NCI-H82 treated with DMSO at 0.1 percent for 48 hours (cell line): Measurements from ENCODE around the gene TRIM8.

Experiments used
- DNase-seq: peaks from one replicate; lab custom pipeline; 2025; ENCODE audit not compliant: unreplicated experiment; lab: John Stamatoyannopoulos, UW

TRIM8 gene

DNA sequence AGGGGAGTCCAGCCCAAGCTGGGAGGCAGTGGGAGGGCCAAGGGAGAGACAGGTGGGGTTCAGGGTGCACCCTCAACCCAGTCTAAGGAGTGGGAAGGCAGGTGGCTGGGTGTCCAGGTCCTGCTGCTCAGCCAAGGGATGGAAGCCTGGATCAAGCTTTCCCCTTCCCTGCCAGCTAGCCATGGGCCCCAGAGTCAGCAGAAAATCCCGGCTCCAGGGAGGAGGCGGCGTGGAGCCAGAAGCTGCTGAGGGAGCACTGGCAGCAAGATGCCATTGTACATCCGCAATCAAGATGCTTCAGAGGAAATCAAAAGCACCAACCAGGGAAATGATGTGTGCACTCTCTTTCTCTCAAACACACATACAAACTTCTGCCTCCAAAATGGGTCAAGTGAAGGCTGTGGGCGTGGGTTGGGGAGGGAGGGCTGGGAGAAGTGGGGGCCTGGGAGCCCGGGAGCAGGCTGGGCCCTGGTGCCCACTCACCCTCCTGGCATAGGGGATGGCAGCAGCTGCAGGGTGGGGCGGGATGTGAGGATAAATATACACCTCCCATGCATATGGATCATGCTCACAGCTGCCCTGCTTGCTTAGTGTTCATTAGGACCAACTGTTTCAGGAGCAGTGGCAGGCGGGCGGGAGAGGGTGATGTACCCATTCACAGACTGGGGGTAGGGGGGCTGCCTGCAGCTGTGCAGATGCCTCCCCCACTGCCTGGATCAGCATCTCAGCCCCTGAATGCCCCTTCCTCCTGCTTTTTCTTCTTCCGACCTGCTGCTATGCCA lies 24.2 kb downstream of the TRIM8 start:
- no peak for DNase-seq

DNA sequence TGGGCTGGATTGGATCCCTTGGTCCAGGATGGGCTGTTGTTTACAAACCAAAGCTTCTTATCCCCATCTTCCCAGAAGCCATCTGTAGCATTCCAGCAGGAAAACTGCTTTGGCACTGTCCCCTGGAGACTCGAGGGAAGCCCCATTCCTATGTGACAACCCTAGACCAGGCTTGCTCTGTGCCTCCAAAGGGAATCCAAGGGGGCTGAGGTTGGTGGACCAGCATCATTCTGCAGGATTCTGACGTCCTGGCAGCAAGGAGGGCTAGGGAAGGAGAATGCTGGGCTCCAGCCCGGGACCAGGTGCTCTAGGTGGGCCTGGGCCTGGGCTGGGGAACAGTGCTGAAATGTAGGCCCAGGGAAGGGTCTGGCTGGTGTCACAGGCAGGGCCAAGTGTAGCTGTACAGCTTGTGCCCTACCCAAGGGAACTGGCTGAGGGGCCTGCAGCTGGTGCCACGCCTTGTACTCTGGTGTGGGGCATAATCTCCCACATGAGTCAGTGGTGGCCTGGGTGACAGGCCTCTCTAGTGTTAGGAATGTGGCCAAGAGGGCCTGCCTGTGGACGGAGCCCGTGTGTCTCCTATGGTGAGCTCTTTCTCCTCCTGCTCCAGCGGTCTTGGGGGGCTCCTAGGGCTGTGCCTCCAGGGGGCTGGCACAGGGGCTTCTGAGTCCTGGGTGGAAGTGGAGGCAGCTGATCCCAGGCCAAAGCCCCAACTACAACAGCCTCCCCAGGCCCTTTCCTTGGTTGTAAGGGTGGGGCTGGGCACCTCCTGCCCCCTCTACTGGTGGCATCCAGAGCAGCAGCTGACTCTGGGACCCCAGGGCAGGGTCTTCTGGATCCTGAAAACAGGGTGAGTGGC lies 25.2 kb downstream of the TRIM8 start:
- DNase-seq, result no peak

DNA sequence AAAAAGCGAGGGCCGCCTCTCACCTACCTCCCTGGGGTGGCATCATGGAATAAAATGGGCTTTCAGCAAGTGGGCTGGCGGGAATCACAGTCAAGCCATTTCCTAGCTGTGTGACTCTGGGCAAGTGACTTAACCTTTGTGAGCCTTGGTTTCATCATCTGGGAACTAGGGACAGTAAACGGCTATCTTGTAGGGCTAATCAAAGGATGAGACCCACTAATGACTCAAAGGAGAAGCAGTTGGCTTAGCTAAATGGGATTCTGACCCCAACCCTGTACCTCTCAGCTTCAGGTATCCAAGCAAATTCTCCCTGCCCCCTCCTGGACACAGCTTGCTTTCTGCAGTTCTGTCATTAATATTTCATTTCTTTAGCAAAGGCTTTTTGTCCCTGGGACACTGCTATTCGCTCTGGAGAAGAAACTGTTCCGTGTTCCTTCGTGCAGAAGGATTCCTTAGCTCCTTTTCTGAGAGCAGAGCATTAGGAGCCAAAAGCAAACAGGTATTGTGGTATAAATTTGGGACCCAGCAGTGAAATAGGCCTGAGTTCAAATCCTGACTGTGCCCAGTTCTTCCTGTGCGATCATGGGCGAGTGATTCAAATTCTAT lies 25.9 kb downstream of the TRIM8 start:
- peak; percentile 22 for DNase-seq

DNA sequence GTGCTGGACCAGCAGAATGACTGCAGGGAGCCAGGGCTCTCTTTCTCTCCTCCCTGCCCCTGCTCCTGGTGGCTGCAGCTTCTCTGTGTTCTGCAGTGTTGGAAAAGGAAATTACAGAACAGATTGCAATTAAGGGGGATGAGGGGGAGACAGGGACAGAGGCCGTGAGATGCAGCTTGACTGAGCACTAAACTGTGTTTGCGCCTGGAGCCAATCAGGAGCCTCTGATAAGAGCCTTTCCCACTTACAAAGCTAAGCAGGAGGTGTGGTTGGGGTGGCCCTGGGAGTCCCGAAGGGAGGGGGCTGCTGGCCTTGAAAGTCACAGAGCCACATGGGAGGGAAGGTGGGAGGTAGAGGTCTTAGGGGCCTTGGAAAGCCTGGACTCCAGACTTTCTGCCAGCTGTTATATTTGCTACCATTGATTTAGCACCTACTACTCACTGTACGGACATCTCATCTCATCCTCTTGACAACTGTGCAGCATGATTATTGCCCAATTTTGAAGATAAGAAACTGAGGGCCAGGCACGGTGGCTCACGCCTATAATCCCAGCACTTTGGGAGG lies 26.7 kb downstream of the TRIM8 start:
- DNase-seq, result peak; percentile 83

DNA sequence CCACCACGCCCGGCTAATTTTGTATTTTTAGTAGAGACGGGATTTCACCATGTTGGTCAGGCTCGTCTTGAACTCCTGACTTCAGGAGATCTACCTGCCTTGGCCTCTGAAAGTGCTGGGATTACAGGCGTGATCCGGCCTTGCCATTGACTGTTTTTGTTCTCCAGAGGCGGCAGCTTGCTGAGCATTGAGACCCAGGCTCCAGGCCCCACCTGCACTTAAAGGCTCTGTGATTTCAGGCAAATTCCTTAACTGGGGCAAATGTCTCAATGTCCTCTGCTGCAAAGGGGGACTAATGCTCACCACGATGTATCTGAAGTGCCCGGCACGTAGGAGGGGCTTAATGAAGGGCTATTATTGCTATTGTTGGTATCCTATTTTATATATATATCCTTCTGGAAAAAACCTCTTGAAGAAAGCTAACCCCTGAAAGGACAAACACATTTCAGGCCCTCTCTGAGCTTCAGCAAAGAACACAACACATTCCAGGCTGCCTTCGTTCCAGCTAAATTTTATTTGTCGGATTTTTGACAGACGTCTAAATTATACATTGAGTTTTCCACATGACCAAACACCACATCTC lies 29.0 kb downstream of the TRIM8 start:
- DNase-seq, result no peak

DNA sequence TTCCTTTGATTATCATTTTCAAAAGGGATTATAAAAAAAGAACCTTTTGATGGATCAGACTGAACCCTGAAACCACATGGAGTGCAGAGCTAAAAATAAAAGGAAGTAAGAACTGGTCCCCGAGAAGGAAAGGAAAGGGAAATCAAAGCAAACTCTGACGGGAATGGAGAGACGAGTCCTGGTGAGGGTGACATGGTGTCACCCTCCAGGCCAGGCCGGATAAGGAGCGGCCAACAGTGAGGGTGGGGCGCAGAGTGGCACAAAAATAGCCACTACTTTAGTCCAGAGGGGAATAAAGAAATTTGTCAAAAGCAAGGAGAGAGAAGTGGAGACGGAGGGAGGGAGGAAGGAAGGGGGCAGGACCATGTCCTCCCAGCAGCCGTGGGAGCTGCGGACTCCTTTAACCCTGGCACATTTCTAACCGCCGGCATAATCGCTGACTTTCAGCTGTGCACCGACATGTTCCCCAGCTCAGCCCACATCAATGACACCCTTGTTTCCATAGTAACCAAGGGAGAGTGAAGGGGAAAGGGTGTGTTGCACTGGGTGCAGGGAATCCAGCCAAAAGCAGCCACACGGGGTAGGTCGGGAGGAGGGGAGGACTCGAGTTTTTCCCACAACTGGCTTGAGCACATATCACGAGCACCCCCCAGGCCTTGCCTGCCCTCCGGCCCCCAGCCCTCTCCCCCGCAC lies 29.7 kb downstream of the TRIM8 start:
- DNase-seq, result no peak

DNA sequence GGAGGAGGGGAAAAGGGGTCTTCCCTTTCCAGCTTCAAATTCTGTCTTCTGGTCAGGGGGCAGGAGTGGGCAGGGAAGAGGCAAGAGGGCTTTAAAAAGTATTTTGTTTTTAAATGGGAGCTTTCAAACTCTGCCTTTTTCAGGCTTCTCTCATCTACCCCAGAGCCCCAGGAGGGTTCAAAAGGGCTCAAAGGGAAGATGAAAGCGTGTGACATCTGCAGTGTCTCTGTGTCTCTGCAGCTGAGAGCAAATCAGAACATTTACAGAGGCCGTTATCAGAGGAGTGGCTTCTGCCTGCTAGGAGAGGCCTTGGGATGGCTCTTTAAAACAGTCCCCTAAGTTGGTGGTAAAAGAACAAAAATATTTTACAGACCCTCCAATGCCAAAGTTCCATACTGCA lies 30.3 kb downstream of the TRIM8 start:
- DNase-seq, result no peak

DNA sequence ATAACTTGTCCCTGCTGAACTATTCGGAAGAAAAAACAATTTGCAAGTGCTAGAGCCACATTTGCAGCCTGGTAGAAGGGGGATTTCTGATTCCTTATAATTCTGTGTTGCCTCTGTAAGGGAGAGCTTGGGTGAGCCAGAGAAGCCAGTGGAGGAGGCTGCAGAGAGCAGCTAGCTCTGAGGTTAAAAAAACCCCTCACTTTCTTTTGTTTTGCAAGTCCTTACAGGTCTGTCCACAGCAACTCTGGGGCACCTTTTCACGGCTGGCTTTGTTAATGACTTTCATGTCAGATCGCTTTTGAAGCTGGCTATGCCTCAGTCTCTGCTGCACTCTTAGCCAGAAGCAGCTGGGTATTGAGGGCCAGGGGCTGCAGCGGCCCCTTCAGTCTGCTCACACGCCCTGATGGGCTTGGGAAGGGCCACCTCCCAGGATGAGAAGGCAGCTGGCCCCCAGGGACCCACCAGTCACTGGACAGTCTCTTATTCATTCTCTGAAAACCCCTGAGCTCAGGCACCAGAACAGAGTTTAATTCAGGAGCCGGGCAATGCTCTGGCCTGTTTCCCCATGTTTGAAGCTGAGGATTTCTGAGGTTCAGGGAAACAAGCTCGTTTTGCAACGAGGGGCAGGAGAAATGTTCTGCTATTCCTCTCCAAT lies 30.9 kb downstream of the TRIM8 start:
- DNase-seq, result no peak

DNA sequence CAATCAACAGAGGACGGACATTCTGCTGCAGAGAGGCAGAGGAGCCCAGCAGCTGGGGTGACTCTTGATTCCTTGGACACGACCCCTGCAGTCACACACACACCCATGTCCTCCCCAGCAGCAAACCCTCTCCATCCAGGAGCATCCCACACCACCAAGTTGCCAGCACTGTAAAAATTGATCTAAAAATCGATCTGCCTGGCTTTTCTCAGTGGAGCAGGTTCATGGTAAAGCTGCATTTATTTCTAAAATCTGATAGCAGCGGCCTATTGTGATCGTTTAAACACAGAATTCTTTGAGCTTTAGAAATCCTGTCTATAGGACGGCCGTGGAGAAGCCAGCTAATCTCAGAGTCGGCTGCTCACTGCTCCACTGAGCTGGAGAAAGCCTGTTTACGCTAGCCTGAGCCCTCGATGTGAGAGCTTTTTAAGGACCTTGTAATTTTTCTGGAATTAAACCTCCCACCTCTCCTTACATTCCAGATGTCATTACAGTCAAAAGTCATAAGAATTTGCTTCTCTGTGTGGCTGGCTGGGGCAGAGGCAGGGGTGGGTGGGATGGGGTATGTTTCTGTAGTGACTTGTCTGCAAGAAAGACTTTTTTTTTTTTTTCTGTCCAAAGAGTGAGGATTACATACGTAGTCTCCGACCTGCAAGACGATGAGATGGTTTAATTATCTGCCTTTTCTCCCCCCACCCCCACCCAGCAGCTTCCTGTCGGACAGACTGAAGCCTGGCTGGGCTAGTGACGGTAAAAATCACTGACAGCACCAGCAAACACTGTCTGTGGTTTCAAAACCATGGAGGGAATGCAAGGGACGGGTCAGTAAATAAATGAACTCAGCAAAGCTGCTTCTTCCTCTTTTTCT lies 31.6 kb downstream of the TRIM8 start:
- peak; percentile 38 for DNase-seq

DNA sequence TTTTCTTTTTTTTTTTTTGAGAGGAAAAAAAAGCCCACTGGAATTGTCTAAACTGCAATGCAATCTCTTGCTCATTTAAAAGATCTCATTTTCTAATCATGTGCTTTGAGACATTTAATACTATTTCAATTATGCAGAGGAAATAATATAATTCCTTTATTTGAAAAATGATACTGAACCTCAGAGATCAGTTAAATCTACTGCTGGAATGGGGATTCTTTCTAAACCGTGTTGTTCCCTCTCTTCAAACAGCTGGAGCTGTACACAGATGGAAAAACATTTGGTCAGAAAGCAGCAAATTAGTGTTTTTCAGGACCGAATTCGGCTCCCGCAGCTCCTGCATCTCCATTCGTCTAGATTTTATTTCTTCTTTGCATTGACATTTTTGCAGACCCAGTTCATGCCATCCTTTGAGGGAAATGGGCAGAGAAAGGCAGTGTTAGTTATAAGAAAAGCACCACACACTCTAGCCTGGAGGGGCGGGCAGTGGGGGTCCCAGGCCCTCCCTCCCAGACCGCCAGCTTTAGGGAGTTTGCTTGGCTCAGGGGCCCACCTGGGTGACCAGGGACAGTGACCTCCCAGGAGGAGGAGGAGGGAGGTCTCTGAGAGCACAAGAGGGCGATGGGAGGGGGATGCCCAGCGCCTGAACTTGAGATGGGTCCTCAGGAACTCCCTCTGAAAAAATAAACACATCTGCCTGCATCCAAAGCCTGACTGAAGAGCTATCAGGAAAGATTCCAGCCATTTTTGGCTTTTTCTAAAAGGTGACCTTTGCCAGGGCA lies 32.4 kb downstream of the TRIM8 start:
- DNase-seq, result no peak

DNA sequence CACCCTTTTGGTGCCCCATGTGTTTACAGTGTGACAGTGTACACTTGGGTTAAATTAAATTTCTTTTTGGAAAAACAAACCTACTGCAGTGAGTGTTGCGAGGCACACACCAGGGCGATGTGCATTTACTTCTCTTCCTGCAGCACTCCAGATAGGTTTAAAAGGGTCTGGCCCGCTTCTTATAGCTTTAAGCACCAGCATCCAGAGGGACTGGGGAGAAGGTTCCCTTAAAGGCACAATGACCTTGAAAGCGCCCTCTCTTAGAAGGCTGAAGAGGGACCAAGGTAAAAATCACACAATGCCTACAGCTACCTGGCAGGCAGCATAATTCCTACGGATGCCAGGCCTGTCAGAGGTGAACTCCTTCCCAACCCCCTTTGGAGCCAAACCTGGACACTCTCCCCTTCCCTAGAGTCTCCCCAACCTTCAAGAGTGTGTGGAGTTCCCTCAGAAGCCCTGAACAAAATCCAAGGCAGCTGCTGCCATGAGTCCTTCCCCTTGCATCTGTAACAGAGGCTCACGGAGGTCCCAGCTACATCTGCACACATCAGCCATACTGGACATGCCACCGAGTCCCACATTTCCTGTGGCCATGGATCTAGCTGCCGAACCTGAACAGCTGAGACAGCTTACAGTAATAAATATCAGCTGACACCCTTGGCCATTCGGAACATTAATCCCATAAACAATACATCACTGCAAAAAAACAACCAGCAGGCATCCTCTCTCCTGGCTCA lies 33.2 kb downstream of the TRIM8 start:
- DNase-seq, result no peak

DNA sequence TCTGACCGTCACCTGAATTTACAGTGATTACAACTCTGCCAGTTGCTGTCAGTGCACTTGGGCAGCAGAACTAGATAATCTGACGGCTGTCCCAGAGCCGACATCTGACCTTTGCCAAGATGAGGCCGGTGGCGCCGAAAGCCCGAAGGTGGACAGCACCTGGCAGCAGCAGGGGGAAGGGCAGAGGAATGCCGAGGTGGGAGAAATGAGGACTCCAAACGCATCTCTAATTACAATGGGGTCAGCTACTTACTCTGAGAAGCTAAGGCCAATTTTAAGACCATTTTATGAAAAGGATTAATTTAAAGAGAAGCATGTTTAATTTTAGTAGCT lies 33.8 kb downstream of the TRIM8 start:
- no peak for DNase-seq

DNA sequence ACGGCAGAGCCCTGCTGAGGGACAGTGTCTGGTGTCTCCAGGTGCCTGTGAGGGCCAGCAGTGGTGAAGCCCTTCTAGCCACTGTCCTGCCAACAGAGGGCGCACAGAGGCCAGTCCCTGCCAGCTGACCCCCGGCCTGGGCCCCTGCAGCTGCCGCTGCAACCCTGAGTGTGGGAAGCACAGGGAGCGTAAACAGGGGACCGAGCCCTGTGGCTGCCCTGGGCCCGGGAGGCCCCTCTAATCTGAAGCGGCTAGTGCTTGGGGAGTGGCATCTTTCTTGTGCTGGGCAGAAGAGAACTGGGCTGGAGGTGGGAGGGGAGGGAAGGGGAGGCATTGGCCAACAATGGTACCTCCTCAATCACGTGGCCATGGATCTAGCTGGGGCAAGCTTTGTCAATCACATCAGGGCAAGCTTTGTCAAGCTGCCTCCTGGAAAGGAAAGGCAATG lies 34.6 kb downstream of the TRIM8 start:
- peak; percentile 26 for DNase-seq

DNA sequence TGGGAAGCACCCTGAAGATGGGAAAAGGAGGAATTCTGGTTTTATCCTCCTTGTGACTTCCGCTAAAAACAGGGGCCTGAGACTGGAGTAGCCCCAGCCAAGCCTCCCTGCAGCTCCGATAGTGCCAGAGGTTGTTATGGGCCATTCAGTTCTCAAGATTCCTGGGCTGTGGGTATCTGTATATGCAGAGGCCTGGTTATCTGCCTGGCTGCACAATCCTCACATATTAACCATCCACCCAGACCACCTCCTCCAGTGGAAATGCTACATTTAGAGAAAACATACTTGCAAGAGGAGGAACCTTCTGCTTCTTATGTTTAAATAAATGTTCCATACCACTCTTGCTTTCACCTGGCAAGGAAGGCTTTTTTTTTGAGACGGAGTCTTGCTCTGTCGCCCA lies 35.3 kb downstream of the TRIM8 start:
- no peak for DNase-seq

DNA sequence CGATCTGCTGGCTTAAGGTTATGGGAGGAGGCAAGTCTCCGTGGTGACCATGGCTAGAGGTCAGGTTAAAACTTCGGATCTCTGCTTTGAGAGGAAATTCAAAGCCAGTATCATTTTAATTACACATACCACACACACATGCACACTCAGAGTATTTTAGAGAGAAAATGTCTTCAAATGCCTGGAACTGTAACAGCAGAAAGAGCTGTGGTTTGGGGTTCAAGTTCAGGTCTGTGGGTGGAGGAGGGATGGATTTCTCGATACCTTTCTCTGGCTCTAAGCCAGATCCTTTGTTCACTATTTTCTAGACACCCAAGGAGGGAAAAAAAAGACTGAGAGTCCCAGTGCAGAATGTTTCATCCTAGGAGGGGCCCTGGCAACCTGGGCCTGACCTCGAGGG lies 37.4 kb downstream of the TRIM8 start:
- DNase-seq, result no peak

DNA sequence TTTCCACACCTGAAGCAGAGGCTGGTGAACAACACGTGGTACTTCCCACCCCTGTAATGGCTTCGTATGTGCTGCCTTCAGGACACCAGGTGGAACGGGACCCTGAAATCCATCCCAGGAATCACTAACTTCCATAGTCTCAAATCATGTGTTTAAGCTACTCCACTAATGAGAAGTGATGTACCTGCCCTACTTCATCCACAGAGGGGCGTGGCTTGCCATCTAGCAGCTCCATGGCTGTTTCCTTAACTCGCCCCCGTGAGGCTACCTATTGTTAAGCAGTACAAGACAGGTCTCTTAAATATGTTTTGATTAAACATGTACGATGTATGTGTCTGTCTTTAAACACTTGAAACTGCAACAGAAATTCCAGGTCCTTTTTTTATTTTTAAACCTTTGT lies 38.1 kb downstream of the TRIM8 start:
- no peak for DNase-seq

DNA sequence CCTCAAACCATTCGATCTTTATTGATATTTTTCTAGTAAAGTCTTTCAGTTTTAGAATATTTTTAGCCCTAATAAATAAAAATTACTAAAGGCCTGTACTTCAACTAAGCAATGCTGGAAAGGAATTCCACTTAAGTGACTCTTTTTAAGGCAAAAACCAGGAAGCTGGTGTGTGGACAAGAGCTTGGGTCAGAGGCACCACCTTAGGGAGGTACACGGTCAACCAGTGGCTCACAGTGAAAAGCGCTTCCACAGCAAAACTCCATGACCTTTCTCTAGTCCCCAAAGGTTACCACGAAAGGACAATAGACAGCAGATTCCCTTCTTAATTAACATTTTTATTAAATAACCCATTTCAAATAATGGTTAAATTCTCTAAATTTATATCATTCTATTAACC lies 38.7 kb downstream of the TRIM8 start:
- no peak for DNase-seq

DNA sequence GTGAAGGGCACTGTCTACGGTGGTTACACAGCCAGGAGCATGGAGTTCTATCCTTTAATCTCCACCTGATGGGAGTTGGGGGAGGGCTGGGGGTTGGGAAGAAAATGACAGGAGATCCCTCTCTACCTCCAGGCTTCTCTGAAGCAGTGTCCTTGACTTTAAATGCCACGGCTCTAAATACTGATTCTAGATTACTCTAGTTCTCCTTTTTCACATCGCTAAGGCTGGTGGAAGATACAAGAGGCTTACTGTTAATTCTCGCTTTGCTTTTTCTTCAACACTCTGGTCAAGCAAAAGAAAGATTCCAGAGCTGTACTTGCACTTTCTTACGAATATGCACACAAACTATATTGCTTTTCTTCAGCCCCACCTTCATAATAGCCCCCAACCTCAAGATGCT lies 39.5 kb downstream of the TRIM8 start:
- DNase-seq, result no peak
